HL-60/S4 treated with retinoic acid at 250 ng/mL for 4 days and 3 days (cell line): ENCODE measurements around the gene CASP3.
"Not testable (repeated sequence)": the region's sequence is repeated elsewhere in the genome, so short reads cannot be mapped to it uniquely, and the experiment has no call there.

ENCODE experiments used
- in situ Hi-C: fragments of 300-500 bp; cut with MboI; formaldehyde crosslinking; loops from 2 replicates; pipeline ENCODE4 v1.7.0; 2022; ENCODE audit warnings: low sequenced_read_pairs

The CASP3 gene

DNA sequence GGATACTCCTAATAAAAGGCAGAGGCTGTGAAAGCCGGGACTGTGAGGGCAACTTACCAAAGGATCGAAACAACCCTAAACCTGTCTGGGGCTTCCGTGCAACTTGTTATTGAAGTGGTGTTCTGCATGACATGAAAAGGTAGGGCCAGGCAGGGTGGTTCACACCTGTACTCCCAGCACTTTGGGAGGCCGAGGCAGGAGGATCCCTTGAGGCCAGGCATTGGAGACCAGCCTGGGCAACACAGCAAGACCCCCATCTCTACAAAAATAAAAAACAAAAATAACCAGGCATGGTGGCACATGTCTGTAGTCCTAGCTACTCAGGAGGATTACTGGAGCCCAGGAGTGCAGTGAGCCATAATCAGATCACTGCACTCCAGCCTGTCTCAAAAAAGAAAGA, 12.3 kb downstream of the CASP3 start:
- in situ Hi-C loops = no loop called here

DNA sequence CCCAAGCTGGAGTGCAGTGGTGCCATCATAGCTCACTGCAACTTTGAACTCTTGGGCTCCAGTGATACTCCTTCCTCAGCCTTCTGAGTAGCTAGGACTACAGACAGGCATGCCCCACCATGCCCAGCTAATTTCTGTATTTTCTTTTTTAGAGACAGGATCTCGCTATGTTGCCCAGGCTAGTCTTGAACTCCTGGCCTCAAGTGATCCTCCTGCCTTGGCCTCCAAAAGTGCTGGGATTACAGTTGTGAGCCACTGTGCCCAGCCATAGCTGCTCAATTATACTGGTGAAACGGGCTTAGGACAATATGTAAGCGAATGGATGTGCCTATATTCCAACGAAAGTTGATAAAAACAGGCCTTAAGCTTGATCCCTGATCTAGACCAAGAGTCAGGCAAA, 13.1 kb downstream of the CASP3 start:
- in situ Hi-C loops = no loop called here

DNA sequence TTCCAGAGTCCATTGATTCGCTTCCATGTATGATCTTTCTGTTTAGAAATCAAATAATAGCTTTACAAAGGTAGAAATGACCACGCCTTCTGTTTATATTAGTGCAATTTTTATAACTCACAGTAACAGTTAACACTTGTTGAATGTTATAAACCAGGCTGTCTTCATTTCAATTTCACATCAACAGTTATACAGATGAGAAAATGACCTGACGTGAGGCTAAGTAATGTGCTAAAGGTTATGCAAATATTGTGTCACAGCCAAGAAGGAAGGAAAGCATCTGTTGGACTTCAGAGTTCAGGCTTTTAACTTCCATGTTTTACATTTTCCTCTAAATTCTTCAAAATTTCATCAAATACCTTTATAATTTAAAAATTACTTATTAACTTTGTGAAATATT, 13.9 kb downstream of the CASP3 start:
- in situ Hi-C loops = no loop called here

DNA sequence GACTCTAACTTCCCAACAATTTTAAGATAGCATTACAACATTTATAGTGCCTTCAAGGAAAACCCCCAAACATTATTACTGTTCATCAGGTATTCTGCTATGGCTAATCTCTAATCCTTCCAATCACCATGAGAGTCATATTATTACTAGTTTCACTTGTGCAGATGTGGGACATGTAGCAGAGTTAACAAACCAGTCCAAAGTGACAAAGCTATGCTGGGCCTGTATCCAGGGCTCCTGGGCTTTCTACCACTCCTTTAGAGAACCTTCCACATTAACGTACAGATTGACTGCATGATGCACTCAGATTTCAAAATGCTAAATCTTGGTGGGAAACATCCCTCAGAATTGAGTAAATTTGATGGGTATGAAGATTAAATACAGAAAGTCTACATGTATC, 16.4 kb downstream of the CASP3 start:
- in situ Hi-C loops = no loop called here

DNA sequence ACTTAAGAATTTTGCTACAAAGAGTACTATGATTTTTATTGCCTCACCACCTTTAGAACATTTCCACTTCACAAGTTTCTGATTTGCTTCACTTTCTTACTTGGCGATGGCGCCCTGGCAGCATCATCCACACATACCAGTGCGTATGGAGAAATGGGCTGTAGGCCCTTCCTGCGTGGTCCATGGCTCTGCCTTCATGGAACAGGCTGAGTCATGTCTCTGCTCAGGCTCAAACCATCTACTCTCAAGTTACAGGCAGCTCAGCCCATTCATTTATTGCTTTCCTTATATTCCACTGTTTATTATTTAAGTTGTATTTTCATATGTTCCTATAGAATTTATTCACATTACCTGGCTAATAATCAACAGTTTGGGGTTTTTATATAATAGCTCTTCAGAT, 21.1 kb downstream of the CASP3 start:
- in situ Hi-C loops = no loop called here

DNA sequence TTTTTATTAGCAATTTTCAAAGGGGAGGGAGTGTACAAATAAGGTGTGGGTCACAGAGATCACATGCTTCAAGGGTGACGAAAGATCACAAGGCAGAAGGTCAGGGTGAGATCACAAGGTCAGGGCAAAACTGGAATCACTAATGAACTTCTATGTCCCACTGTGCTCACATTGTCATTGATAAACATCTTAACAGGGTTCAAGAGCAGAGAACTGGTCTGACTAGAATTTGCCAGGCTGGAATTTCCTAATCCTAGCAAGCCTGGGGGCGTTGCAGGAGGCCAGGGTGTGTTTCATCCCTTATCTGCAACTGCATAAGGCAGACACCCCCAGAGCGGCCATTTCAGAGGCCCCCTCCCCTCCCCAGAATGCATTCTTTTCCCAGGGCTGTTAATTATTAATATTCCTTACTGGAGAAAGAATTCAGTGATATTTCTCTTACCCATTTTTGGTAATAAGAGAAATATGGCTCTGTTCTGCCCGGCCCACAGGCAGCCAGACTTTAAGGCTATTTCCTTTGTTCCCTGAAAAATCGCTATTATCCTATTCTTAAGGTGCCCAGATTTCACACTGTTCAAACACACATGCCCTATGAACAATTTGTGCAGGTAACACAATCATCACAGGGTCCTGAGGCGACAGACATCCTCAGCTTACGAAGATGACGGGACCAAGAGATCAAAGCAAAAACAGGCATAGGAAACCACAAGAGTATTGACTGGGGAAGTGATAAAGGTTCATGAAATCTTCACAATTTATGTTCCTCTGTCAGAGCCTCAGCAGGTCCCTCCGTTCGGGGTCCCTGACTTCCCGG, 23.3 kb downstream of the CASP3 start:
- in situ Hi-C loops = not testable (repeated sequence)

DNA sequence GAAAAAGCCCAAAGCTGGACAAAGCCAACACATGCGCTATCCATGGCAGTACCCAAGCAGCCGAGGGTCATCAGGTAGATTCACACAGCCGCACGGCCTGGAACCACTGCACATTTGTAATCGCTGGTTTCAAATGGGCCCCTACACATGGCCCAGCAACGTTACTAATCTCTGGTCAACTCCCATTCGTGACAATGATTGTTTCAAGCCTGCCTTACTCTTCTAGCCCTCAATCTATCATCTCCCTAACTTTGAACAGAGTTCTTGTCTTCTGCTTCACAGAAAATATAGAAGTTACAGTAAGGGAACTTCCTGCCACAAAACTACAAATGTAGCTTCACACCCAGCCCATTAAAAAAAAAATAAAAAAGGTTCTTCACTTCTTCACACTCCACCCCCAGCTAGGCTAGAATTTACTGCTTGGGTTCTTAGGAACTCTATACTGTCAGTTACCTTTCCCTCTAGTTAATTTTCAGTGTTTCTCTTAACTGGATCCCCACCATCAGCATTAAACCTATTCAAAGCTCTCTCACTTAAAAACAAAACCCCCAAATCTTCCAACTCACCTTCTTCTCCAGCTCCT, 24.2 kb downstream of the CASP3 start:
- in situ Hi-C loops = no loop called here

DNA sequence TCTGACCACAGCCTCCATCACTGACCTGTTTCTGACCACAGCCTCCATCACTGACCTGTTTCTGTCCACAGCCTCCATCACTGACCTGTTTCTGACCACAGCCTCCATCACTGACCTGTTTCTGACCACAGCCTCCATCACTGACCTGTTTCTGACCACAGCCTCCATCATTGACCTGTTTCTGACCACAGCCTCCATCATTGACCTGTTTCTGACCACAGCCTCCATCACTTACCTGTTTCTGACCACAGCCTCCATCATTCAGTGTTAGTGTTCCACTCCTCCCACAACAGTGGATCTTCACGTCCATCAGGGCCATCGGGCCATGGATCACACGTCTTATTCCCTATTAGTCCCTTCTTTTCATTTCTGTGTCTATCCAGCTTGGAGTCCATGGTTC, 24.7 kb downstream of the CASP3 start:
- in situ Hi-C loops = not testable (repeated sequence)

DNA sequence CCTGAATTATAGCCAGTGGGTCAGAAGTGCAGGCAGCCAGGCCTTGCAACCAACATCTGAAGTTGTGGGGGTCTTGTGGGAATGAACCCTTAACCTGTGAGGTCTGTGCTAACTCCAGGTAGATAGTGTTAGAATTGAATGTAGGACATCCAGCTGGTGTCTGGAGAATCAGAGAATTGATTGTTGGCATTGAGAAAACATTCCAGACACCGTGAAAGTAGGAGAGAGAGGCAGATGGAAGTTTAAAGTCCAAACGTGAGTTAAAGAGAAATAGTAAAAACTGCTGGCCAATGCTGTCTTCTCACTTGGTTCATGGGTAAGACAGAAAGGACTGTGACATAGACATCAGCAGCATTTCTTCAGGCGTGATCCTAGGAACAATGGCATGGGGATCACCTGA, 27.7 kb downstream of the CASP3 start:
- in situ Hi-C loops = no loop called here

DNA sequence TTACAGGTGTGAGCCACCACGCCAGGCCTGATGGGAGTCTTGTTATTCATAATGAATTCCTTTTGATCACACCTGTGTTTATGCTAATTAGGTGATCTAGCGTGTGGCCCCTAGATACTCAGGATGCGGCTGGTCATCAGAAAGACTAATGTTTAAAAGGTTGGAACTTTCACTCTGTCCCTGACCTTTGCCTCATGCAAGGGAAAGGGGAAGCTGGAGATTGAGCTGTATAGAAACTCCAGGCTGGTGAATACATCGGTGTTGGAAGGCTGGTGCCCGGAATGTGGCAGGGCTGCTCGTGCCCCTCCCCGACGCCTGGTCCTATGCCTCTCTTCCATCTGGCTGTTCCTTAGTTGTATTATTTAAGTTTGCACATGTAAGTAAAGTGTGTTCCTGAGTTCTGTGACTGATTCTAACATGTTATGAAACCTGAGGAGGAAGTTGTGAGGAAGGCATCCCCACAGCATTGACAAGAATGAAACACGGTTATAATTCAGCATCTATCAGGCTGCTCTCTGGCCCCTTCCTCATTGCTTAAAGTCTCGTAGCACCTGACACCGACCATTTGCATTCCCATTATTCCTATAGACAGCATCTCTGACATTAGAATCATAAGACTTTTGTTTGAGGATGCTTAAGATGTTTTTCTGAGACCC, 28.9 kb downstream of the CASP3 start:
- in situ Hi-C loops = no loop called here

DNA sequence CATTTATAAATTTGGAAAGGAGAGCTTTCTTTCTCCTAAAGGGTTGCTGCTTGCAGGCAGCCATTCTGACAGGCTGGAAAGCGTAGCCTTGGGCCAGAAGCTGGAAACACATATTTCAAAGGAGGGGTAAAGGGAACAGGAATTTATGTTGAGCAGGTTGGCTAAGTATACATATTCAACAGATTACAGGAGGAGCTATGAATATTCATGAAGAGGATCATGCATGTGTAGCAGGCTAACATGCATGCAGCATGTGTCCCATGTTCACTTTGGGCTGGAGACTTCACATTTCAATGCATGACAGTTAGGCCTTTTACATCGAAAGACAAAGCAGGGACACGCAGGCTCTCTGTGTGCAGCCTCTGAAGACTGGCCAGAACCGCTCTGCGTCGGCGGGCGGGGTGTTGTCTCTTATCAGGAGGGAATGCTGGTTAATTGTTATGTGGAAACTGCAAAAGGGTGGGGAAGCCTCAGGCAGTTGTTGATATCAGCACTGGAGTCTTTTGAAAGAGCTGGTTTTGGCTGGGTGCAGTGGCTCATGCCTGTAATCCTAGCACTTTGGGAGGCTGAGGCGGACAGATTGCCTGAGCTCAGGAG, 31.5 kb downstream of the CASP3 start:
- in situ Hi-C loops = no loop called here

DNA sequence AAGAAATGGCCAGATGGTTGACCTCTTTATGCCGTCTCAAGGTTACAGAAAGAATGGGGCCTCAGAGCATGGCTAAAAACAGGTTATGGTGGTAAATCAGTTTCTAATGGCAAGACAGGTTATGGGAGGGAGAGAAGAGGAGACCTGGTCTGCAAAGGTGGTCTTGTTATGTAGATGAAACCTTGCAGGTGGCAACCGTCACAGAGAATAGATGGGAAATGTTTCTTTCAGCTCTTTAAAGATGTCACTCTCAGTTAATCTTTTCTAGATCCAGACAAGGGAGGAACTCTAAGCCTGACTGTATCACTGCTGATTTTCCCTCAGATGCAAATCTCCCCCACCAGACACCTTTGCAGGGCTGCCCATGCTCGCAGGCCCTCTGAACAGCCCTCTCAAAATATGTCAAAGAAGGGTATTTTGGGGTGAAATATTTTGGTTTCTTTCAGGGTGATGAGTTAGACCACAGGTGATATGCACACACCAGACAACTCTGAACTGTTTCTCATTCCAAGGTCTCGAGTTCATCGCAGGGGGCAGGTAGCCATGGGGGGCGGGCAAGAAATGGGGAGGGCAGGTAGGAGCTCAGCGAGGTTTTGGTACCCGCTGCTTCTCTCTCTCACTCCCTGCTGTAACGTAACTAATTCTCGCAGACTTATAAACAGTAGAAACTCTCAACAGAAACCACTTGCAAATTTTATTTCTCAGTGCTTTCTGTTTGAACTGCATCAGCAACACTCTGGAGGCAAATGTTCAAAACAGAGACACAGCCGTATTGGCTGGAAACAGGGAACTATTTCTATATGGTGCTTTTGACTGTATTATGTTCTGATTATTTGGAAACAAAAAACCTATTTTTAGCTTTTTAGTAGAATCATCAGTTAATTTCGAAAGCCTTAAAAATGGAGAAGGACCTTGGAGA, 32.4 kb downstream of the CASP3 start:
- in situ Hi-C loops = no loop called here

DNA sequence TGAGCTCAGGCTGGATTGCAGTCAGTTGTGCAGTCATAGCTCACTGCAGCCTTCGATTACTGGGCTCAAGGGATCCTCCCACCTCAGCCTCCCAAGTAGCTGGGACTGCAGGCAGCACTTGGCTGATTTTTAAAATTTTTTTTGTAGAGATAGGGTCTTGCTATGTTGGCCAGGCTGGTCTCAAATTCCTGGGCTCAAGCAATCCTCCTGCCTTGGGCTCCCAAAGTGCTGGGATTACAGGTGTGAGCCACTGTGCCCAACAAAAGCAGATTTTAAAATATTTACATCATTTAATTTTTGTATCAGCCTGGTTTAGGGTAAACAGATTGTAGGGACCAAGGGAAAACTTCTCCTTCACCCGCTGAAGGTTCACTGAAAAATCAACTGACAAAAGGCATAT, 33.1 kb downstream of the CASP3 start:
- in situ Hi-C loops = not testable (repeated sequence)

DNA sequence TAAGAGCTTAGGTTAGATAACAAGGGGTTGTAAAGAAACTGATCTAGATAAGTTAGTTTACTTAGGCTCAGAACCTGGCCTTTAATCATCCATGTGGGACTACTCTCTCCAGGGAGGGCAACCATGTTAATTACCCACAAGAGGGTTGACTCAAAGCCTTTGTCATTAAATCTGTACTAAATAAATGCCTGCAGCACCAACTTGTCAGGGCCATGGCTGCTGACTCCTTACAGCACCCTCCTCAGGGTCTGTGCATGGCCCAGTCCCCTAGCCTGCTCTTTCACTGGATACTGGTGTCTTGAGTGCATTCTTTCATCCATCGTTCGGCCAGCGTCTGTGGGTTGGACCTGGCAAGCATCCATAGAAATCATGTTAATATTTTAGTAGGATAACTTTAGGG, 34.7 kb downstream of the CASP3 start:
- in situ Hi-C loops = no loop called here

DNA sequence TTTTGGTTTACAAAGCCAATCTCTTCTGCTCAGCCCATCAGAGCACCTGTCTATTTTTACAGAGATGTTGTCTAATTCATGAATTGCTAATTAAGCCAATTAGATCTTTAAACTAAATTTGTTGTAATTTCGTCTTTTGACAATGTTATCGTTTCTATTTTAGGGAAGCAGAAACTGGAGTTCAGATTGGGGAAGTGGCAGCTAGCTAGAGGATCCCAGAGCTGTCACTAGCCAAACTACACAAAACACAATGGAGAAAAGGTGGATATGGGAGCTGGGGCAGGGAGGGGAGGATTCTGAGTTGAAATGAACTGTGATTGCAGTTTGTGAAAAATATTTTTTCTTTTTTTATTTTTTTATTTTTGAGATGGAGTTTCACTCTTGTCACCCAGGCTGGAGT, 35.8 kb downstream of the CASP3 start:
- in situ Hi-C loops = no loop called here

DNA sequence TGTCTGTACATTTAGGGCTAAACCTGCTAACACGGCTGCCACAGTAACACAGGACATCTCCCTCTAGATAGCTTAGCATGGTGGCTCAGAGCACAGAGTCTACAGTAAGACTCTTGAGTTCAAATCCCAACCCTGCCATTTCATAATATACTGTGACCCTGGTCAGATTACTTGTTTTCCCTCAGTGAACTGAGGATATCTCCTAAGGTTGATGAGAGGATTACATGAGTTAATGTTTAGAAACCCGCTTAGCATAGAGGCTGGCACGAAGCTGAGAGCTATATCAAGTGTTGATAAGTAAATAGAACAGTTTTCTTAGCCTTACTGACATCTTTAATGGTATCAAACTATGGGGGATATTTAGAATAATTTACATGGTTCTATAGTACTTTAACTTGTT, 37.2 kb downstream of the CASP3 start:
- in situ Hi-C loops = no loop called here

DNA sequence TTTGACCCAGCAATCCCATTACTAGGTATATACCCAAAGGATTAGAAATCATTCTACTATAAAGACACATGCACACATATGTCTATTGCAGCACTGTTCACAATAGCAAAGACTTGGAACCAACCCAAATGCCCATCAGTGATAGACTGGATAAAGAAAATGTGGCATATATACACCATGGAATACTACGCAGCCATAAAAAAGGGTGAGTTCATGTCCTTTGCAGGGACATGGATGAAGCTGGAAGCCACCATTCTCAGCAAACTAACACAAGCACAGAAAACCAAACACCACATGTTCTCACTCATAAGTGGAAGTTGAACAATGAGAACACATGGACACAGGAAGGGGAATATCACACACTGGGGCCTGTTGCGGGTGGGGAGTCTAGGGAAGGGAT, 41.8 kb downstream of the CASP3 start:
- in situ Hi-C loops = not testable (repeated sequence)

DNA sequence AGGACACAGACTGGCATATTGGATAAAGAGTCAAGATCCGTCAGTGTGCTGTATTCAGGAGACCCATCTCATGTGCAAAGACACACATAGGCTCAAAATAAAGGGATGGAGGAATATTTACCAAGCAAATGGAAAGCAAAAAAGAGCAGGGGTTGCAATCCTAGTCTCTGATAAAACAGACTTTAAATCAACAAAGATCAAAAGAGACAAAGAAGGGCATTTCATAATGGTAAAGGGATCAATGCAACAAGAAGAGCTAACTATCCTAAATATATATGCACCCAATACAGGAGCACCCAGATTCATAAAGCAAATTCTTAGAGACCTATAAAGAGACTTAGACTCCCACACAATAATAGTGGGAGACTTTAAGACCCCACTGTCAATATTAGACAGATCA, 46.4 kb downstream of the CASP3 start:
- in situ Hi-C loops = not testable (repeated sequence)

DNA sequence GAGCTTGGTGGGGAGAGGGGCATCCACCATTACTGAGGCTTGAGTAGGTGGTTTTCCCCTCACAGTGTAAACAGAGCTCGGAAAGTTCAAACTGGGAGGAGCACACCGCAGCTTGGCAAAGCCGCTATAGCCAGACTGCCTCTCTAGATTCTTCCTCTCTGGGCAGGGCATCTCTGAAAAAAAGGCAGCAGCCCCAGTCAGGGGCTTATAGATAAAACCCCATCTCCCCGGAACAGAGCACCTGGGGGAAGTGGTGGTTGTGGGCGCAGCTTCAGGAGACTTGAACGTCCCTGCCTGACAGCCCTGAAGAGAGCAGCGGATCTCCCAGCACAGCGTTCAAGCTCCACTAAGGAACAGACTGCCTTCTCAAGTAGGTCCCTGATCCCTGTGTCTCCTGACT, 48.3 kb downstream of the CASP3 start:
- in situ Hi-C loops = not testable (repeated sequence)

DNA sequence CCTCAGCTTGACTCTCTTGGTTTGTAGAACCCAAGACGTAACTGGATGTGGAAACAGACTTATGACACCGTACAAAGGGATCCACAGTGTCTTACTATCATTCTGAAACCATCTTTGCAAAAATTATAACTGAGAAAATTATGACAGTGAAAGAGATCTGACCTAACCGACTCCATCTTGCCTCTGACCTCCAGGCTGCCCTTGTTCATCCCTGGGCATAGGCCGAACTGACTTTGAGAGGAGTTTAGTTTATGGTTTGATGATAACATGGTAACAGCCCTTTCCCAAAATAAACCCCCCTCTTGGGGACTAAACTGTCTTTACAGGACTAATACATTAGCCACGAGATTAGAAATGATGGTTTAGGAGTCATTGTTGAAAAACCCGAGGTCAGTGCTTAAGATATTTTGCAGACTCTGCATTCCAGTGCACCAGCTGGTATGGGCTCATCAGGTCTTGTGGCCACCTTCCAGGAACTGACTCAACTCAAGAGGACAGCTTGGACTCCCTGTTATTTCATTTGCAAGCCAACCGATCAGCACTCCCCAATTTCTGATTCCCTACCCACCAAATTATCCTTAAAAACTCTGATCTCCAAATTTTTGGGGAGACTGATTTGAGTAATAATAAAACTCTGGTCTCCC, 49.6 kb downstream of the CASP3 start:
- in situ Hi-C loops = no loop called here
